Smooth muscle cell (in vitro differentiated cells): Measurements from ENCODE around the gene SLC12A3. TPM values are rescaled to one million over a fixed set of nuclear protein-coding genes. Genes with fewer than 3 reads are reported as not detected.

Source experiments
- DNase-seq: peaks from one replicate; lab custom pipeline; 2025; ENCODE audit not compliant: unreplicated experiment; lab: John Stamatoyannopoulos, UW
- H2AFZ ChIP-seq: fragments of 200-600 bp; sonication (generic); 2 replicates; pipeline ENCODE4 v1.6.0; 2016; ENCODE audit warnings: antibody characterized with exemption, low read depth, mild to moderate bottlenecking
- H3F3A ChIP-seq: fragments of 200-600 bp; sonication (generic); 2 replicates; pipeline ENCODE4 v1.6.0; 2017; ENCODE audit warnings: antibody characterized with exemption, low read depth
- H3K27ac ChIP-seq: fragments of 200-600 bp; sonication (generic); 2 replicates; pipeline ENCODE4 v1.5.1; 2016; ENCODE audit warnings: low read depth, mild to moderate bottlenecking
- H3K27me3 ChIP-seq: fragments of 200-600 bp; sonication (generic); 2 replicates; pipeline ENCODE4 v1.6.1; 2016; ENCODE audit warnings: low read depth, mild to moderate bottlenecking
- H3K36me3 ChIP-seq: fragments of 200-600 bp; sonication (generic); 2 replicates; pipeline ENCODE4 v1.5.1; 2016; ENCODE audit warnings: low read depth
- H3K4me1 ChIP-seq: fragments of 200-600 bp; sonication (generic); 2 replicates; pipeline ENCODE4 v1.5.1; 2016; ENCODE audit warnings: low read depth
- H3K4me2 ChIP-seq: fragments of 200-600 bp; sonication (generic); 2 replicates; pipeline ENCODE4 v1.6.0; 2016; ENCODE audit warnings: mild to moderate bottlenecking
- H3K4me3 ChIP-seq: fragments of 200-600 bp; sonication (generic); 2 replicates; pipeline ENCODE4 v1.5.1; 2016; ENCODE audit warnings: mild to moderate bottlenecking
- H3K79me2 ChIP-seq: fragments of 200-600 bp; sonication (generic); 2 replicates; pipeline ENCODE4 v1.6.0; 2016; ENCODE audit warnings: low read depth, mild to moderate bottlenecking
- H3K9ac ChIP-seq: fragments of 200-600 bp; sonication (generic); 2 replicates; pipeline ENCODE4 v1.6.0; 2016; ENCODE audit warnings: low read depth
- H3K9me3 ChIP-seq: fragments of 200-600 bp; sonication (generic); replicated peaks from 2 replicates; pipeline ENCODE4 v1.5.1; 2016; ENCODE audit warnings: low read depth
- H4K20me1 ChIP-seq: fragments of 200-600 bp; sonication (generic); 2 replicates; pipeline ENCODE4 v1.6.0; 2016; ENCODE audit warnings: low read depth
- WGBS: methylation state at CpG from one replicate; pipeline ENCODE4 v1.1.7; 2016; ENCODE audit warnings: low lambda C conversion rate; 5-methylcytosine and 5-hydroxymethylcytosine counted together
- microRNA counts: library from miRNA; unstranded; fragments of <30 nt; microRNA quantifications from one replicate; lab custom pipeline; 2016
- microRNA-seq: library from miRNA; unstranded; fragments of <30 nt; microRNA quantifications from one replicate; pipeline ENCODE4, GENCODE V29; 2016; ENCODE audit warnings: borderline number of aligned reads
- polyA plus RNA-seq: library from polyadenylated mRNA; unstranded; fragments of >200 nt; fragmentation: Nextera tagmentation; extraction: Ambion mirVana; gene quantifications from 2 replicates; pipeline ENCODE4 v1.2.1, GENCODE V29; 2016
- small RNA-seq: library from RNA; depleted of rRNA; stranded (forward); fragments of <200 nt; gene quantifications from one replicate; pipeline ENCODE3, GENCODE V24; 2014
- total RNA-seq: library from RNA; depleted of rRNA; stranded (reverse); fragments of >200 nt; gene quantifications from 2 replicates; pipeline ENCODE4 v1.2.3, GENCODE V29; 2014
- TF ChIP-seq, protein P1 (sequence below): fragments of 200-600 bp; sonication (generic); IDR thresholded peaks from 2 replicates; pipeline ENCODE4 v1.5.1; 2017; ENCODE audit warnings: borderline replicate concordance, mild to moderate bottlenecking, antibody characterized with exemption; ENCODE audit not compliant: insufficient read depth, poor library complexity, severe bottlenecking

The SLC12A3 gene
- total and polyA plus RNA-seq, 2 experiments from 2014 or later = not detected

GRCh38 chr16:56961386-56961785, 96.4 kb downstream of the SLC12A3 start:
- TF ChIP-seq, protein P1, sequence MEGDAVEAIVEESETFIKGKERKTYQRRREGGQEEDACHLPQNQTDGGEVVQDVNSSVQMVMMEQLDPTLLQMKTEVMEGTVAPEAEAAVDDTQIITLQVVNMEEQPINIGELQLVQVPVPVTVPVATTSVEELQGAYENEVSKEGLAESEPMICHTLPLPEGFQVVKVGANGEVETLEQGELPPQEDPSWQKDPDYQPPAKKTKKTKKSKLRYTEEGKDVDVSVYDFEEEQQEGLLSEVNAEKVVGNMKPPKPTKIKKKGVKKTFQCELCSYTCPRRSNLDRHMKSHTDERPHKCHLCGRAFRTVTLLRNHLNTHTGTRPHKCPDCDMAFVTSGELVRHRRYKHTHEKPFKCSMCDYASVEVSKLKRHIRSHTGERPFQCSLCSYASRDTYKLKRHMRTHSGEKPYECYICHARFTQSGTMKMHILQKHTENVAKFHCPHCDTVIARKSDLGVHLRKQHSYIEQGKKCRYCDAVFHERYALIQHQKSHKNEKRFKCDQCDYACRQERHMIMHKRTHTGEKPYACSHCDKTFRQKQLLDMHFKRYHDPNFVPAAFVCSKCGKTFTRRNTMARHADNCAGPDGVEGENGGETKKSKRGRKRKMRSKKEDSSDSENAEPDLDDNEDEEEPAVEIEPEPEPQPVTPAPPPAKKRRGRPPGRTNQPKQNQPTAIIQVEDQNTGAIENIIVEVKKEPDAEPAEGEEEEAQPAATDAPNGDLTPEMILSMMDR = no peak
- H2AFZ ChIP-seq = no peak overlapping the region

GRCh38 chr16:56961851-56962281, 96.9 kb downstream of the SLC12A3 start, which contains the start of gene CETP:
Gene CETP, plus strand, starts transcription at chr16:56961950. Its CDS starts 30 bp downstream, at chr16:56961980.
- H3K9ac ChIP-seq = no peak within 1 kb of the TSS
- H3K9me3 ChIP-seq = no peaks in the 10 kb centered on the region
- no peaks in the 10 kb centered on the region for H3K36me3 ChIP-seq
- H3F3A ChIP-seq = peaks cover 10% of the 10 kb centered on the region
- no peaks in the 10 kb centered on the region for H4K20me1 ChIP-seq
- WGBS = 90% methylated on average over 12 of the region's 12 CpGs
- H3K4me1 ChIP-seq = no peaks in the 10 kb centered on the region
- TF ChIP-seq, protein P1 = no peak
- no peak within 1 kb of the TSS for H3K27ac ChIP-seq
- no peak within 1 kb of the TSS for H2AFZ ChIP-seq
- no peaks in the 10 kb centered on the region for H3K27me3 ChIP-seq
- H3K4me2 ChIP-seq = no peak within 1 kb of the TSS
- no peak for DNase-seq
- no peaks in the 10 kb centered on the region for H3K79me2 ChIP-seq
- H3K4me3 ChIP-seq = no peak within 1 kb of the TSS

More at GRCh38 chr16:56961386-56961785, 96.4 kb downstream of the SLC12A3 start:
- Histone ChIP-seq H3F3A (peaks cover 6% of the 10 kb centered on the region), H3K9ac (no peak overlapping the region), H3K9me3 (no peaks in the 10 kb centered on the region), H3K79me2 (no peaks in the 10 kb centered on the region), H4K20me1 (no peaks in the 10 kb centered on the region), H3K4me1 (no peaks in the 10 kb centered on the region), H3K4me2 (no peak overlapping the region), H3K27me3 (no peaks in the 10 kb centered on the region), H3K27ac (no peak overlapping the region), H3K36me3 (no peaks in the 10 kb centered on the region), H3K4me3 (no peak overlapping the region)
- no peak for DNase-seq
- WGBS = 87% methylated on average over 3 of the region's 3 CpGs

DNA sequence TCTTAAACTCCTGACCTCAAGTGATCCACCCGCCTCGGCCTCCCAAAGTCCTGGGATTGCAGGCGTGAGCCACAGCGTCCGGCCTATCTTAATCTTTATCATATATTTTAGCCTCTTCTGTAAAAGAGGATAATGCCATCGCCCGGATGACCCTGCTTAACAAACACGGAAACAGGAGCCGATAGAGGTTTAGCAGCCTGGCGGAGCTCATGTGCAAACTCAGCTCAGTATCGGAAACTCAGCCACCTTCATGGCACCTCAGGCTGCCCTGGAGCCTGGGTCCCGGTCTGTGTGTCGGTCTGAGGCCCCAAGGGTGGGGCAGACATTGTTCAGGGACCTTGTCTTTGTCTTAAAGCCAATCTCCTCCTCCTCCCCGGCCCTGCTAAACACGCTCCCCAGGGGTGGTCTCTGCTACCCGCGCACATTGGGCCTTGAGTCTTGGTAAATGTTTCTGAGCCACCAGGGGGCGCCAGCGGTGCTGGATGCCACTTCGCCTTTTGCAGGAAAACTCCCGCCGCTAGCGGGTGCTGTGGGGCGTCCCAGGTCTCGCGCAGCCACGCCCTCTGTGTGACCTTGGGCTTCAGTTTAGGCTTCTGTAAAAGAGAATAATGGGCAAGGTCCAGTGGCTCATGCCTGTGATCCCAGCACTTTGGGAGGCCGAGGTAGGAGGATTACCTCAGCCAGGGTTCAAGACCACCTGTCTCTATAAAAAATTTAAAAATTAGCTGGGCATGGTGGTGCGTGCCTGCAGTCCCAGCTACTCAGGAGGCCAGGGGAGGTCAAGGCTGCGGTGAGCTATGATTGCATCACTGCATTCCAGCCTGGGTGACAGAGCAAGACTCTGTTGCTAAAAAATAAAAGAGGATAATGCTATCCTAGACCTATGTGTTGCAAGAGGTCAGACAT, 99.5 kb downstream of the SLC12A3 start:
- WGBS = 46% methylated on average over 30 of the region's 30 CpGs
- Histone ChIP-seq H3K36me3 (no peaks in the 10 kb centered on the region), H3K79me2 (no peaks in the 10 kb centered on the region), H3K9me3 (no peaks in the 10 kb centered on the region), H3K4me3 (no peak overlapping the region), H3K4me1 (no peaks in the 10 kb centered on the region), H3K27me3 (no peaks in the 10 kb centered on the region), H3K9ac (no peak overlapping the region), H3K27ac (peak overlapping the region; percentile 65), H3K4me2 (no peak overlapping the region), H3F3A (peaks cover 10% of the 10 kb centered on the region), H2AFZ (no peak overlapping the region), H4K20me1 (no peaks in the 10 kb centered on the region)
- no peak for DNase-seq
- TF ChIP-seq, protein P1 = peak; percentile 52

MicroRNA genes within 50 kb of the gene (microRNA counts, 767-probe panel; counts per million panel counts)
- 183 counts per million for microRNA hsa-miR-138-5p (lab: Ali Mortazavi, UCI)

Small RNAs within 50 kb of the gene (microRNA-seq; reads per million reads assigned to microRNA genes)
- gene MIR138-2 (4.7 reads per million), gene MIR6863 (not detected)

Small RNAs within 50 kb of the gene (small RNA-seq; reads per million reads assigned to genes)
- 0.24 reads per million for gene MIR138-2

Other genes with a start within 250 kb of the SLC12A3 start
- 0.67 and 2.0 TPM in 2 replicates for gene MT1E, start 239.4 kb upstream of the SLC12A3 start, total RNA-seq
- gene MT1E, start 239.4 kb upstream of the SLC12A3 start, polyA plus RNA-seq = 2.2 and 10.3 TPM in 2 replicates
- not detected in 2 replicates for gene MT1M, start 232.5 kb upstream of the SLC12A3 start, total RNA-seq
- gene MT1M, start 232.5 kb upstream of the SLC12A3 start, polyA plus RNA-seq = 0.19 TPM in 1 of 2 replicates, not detected in the other
- gene MT1A, start 226.5 kb upstream of the SLC12A3 start, total RNA-seq = not detected in 2 replicates
- gene MT1A, start 226.5 kb upstream of the SLC12A3 start, polyA plus RNA-seq = not detected in 2 replicates
- not detected in 2 replicates for gene MT1B, start 213.3 kb upstream of the SLC12A3 start, total RNA-seq
- gene MT1B, start 213.3 kb upstream of the SLC12A3 start, polyA plus RNA-seq = not detected in 2 replicates
- 0.81 and 5.9 TPM in 2 replicates for gene MT1F, start 207.2 kb upstream of the SLC12A3 start, total RNA-seq
- 0.50 and 2.3 TPM in 2 replicates for gene MT1F, start 207.2 kb upstream of the SLC12A3 start, polyA plus RNA-seq
- gene MT1G, start 197.1 kb upstream of the SLC12A3 start, total RNA-seq = not detected in 2 replicates
- 0.40 TPM in 1 of 2 replicates, not detected in the other for gene MT1G, start 197.1 kb upstream of the SLC12A3 start, polyA plus RNA-seq
- not detected in 2 replicates for gene MT1H, start 195.4 kb upstream of the SLC12A3 start, total RNA-seq
- not detected in 2 replicates for gene MT1H, start 195.4 kb upstream of the SLC12A3 start, polyA plus RNA-seq
- 0.76 and 4.3 TPM in 2 replicates for gene MT1X, start 182.7 kb upstream of the SLC12A3 start, total RNA-seq
- gene MT1X, start 182.7 kb upstream of the SLC12A3 start, polyA plus RNA-seq = 11.7 and 12.8 TPM in 2 replicates
- gene NUP93, start 135.1 kb upstream of the SLC12A3 start, total RNA-seq = 40.7 and 45.6 TPM in 2 replicates
- gene NUP93, start 135.1 kb upstream of the SLC12A3 start, polyA plus RNA-seq = 55.8 and 60.9 TPM in 2 replicates
- 278 and 291 TPM in 2 replicates for gene HERPUD1, start 66.9 kb downstream of the SLC12A3 start, total RNA-seq
- gene HERPUD1, start 66.9 kb downstream of the SLC12A3 start, polyA plus RNA-seq = 222 and 253 TPM in 2 replicates
- not detected in 2 replicates for gene CETP, start 96.7 kb downstream of the SLC12A3 start, total RNA-seq
- 0.22 TPM in 1 of 2 replicates, not detected in the other for gene CETP, start 96.7 kb downstream of the SLC12A3 start, polyA plus RNA-seq
- gene NLRC5, start 124.3 kb downstream of the SLC12A3 start, total RNA-seq = 3.5 and 21.4 TPM in 2 replicates
- gene NLRC5, start 124.3 kb downstream of the SLC12A3 start, polyA plus RNA-seq = 4.2 and 5.8 TPM in 2 replicates
- gene CPNE2, start 227.4 kb downstream of the SLC12A3 start, total RNA-seq = 18.2 and 19.3 TPM in 2 replicates
- gene CPNE2, start 227.4 kb downstream of the SLC12A3 start, polyA plus RNA-seq = 19.8 and 27.2 TPM in 2 replicates